Keratinocyte (primary cell): Measurements from ENCODE around the gene FBXO34. TPM values are rescaled to one million over a fixed set of nuclear protein-coding genes. Genes with fewer than 3 reads are reported as not detected.

Experiments used
- DNase-seq: peaks from one replicate; pipeline ENCODE4 v3.0.0-alpha.2; 2011; ENCODE audit warnings: low read depth, missing footprints, low spot score
- FAIRE-seq: peaks from 2 replicates; lab custom pipeline; 2011; peaks lifted over from hg19 to GRCh38; lab: Jason Lieb, UNC
- H2AFZ ChIP-seq: 2 replicates; pipeline ENCODE4 v1.6.0; 2012; ENCODE audit warnings: low read length, control low read depth, inconsistent platforms; ENCODE audit not compliant: control insufficient read depth
- H3K27ac ChIP-seq: 2 replicates; pipeline ENCODE4 v1.5.1; 2011; ENCODE audit warnings: low read length; ENCODE audit not compliant: control insufficient read depth, insufficient read depth
- H3K27me3 ChIP-seq: 3 replicates; pipeline ENCODE4 v1.6.0; 2011; ENCODE audit warnings: low read length; ENCODE audit not compliant: control insufficient read depth, insufficient read depth; ENCODE audit errors: extremely low read depth
- H3K36me3 ChIP-seq, 2 experiments: 2 replicates in 1 of 2; 3 replicates in 1 of 2; pipeline ENCODE4 v1.5.1; 2011; ENCODE audit warnings: low read length in 2 of 2, mild to moderate bottlenecking in 1 of 2; ENCODE audit not compliant: control insufficient read depth in 2 of 2, insufficient read depth in 2 of 2; ENCODE audit errors: extremely low read depth in 1 of 2
- H3K4me1 ChIP-seq: 3 replicates; pipeline ENCODE4 v1.5.1; 2011; ENCODE audit warnings: low read length; ENCODE audit not compliant: control insufficient read depth, insufficient read depth; ENCODE audit errors: extremely low read depth
- H3K4me2 ChIP-seq: 3 replicates; pipeline ENCODE4 v1.6.0; 2011; ENCODE audit warnings: low read depth, low read length; ENCODE audit not compliant: control insufficient read depth, insufficient read depth; ENCODE audit errors: extremely low read depth
- H3K4me3 ChIP-seq, 3 experiments: fragments of 200-600 bp in 1 of 3; sonication (generic) in 1 of 3; 2 replicates in 2 of 3; 3 replicates in 1 of 3; pipeline ENCODE4 v1.5.1; 2011 to 2016; ENCODE audit warnings: low read length in 3 of 3, mild to moderate bottlenecking in 3 of 3, control low read depth in 2 of 3, inconsistent platforms in 1 of 3, low read depth in 1 of 3, mixed read lengths in 1 of 3, mixed run types in 1 of 3, moderate library complexity in 1 of 3; ENCODE audit not compliant: control insufficient read depth in 2 of 3, insufficient read depth in 2 of 3; ENCODE audit errors: extremely low read depth in 1 of 3
- H3K79me2 ChIP-seq: 2 replicates; pipeline ENCODE4 v1.6.0; 2012; ENCODE audit warnings: low read length; ENCODE audit not compliant: control insufficient read depth, insufficient read depth
- H3K9ac ChIP-seq: 3 replicates; pipeline ENCODE4 v1.6.0; 2011; ENCODE audit warnings: low read length; ENCODE audit not compliant: control insufficient read depth, insufficient read depth; ENCODE audit errors: extremely low read depth
- H3K9me1 ChIP-seq: 3 replicates; pipeline ENCODE4 v1.6.0; 2011; ENCODE audit warnings: low read length; ENCODE audit not compliant: control insufficient read depth, insufficient read depth; ENCODE audit errors: extremely low read depth
- H3K9me3 ChIP-seq: 2 replicates; pipeline ENCODE4 v1.5.1; 2012; ENCODE audit warnings: low read depth, low read length; ENCODE audit not compliant: control insufficient read depth
- H4K20me1 ChIP-seq: 3 replicates; pipeline ENCODE4 v1.6.0; 2011; ENCODE audit warnings: low read length; ENCODE audit not compliant: control insufficient read depth, insufficient read depth; ENCODE audit errors: extremely low read depth
- EZH2 ChIP-seq: IDR thresholded peaks from one replicate; pipeline ENCODE4 v1.6.1; 2012; ENCODE audit warnings: inconsistent platforms, mild to moderate bottlenecking, low read length, moderate library complexity
- dilution Hi-C: fragments of 300-500 bp; cut with MboI; formaldehyde crosslinking; loops from one replicate; pipeline ENCODE4 v1.7.0; 2020; ENCODE audit warnings: low sequenced_read_pairs; ENCODE audit not compliant: extremely low pct_ligation_motif_present
- polyA plus RNA-seq, 5 experiments: library from polyadenylated mRNA; depleted of rRNA in 3 of 5; stranded (reverse) in 3 of 5; stranded (forward) in 1 of 5; unstranded in 1 of 5; fragments of >200 nt; gene quantifications; 1 replicate in 1 of 5; 2 replicates in 3 of 5; 3 replicates in 1 of 5; pipeline versions ENCODE4 v1.2.1 to v1.2.3, GENCODE V29; 2011 to 2012; ENCODE audit warnings: missing spikeins in 2 of 5, low read depth in 1 of 5, low replicate concordance in 1 of 5
- TF ChIP-seq, protein P1 (sequence below), 3 experiments: IDR thresholded peaks in 1 of 3; conservative IDR thresholded peaks in 1 of 3; optimal IDR thresholded peaks in 1 of 3; 2 replicates in 2 of 3; 3 replicates in 1 of 3; pipeline versions ENCODE3 to v1.5.1; 2011; ENCODE audit warnings: low read length in 3 of 3, mild to moderate bottlenecking in 3 of 3, moderate library complexity in 2 of 3, control low read depth in 1 of 3, inconsistent platforms in 1 of 3; ENCODE audit not compliant: insufficient read depth in 2 of 3; ENCODE audit errors: extremely low read depth in 1 of 3

FBXO34 gene
- polyA plus RNA-seq, 1 donor (not counting 4 experiments of a cell fraction or from before 2014, with no cell fraction given): 18.0 TPM

DNA sequence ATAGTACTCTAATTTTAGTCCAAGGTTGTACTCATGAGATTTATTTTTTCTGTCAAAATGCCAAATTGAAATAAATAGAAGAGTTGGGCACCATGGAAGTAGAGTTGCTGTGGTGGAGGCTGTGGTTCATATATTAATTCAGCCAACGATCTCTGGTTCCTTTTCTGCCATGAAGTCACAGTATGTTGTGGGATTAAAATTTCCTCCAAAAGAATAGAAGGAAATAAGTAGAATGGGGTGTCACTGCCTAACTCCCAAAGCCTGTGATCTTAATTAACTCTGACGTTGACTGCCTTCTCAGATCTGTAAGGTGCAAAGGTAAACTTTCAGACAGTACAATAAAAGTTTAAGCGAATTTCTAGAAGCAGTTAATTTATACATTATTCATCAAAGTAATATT lies 37.6 kb upstream of the FBXO34 start:
- Histone ChIP-seq H4K20me1 (no peaks in the 10 kb centered on the region), H3K4me1 (no peaks in the 10 kb centered on the region), H3K36me3 (no peaks in the 10 kb centered on the region), H3K79me2 (no peaks in the 10 kb centered on the region), H3K27ac (no peak overlapping the region), H3K9me1 (no peaks in the 10 kb centered on the region), H3K4me3 (no peak overlapping the region), H2AFZ (no peak overlapping the region), H3K9ac (no peak overlapping the region), H3K27me3 (peaks cover 12% of the 10 kb centered on the region), H3K4me2 (no peak overlapping the region), H3K9me3 (no peaks in the 10 kb centered on the region)
- DNase-seq (no peak), FAIRE-seq (no peak)
- dilution Hi-C loops: no loop called here
- TF ChIP-seq EZH2: no peak
- TF ChIP-seq, protein P1, sequence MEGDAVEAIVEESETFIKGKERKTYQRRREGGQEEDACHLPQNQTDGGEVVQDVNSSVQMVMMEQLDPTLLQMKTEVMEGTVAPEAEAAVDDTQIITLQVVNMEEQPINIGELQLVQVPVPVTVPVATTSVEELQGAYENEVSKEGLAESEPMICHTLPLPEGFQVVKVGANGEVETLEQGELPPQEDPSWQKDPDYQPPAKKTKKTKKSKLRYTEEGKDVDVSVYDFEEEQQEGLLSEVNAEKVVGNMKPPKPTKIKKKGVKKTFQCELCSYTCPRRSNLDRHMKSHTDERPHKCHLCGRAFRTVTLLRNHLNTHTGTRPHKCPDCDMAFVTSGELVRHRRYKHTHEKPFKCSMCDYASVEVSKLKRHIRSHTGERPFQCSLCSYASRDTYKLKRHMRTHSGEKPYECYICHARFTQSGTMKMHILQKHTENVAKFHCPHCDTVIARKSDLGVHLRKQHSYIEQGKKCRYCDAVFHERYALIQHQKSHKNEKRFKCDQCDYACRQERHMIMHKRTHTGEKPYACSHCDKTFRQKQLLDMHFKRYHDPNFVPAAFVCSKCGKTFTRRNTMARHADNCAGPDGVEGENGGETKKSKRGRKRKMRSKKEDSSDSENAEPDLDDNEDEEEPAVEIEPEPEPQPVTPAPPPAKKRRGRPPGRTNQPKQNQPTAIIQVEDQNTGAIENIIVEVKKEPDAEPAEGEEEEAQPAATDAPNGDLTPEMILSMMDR (optimal IDR thresholded peaks at IDR 0.05 in 1 of 3, IDR thresholded peaks at IDR 0.05 in 1 of 3, conservative IDR thresholded peaks at IDR 0.05 in 1 of 3; ENCODE audit: extremely low read depth in 1 of 3, insufficient read depth in 2 of 3, low read length in 3 of 3): no peak

DNA sequence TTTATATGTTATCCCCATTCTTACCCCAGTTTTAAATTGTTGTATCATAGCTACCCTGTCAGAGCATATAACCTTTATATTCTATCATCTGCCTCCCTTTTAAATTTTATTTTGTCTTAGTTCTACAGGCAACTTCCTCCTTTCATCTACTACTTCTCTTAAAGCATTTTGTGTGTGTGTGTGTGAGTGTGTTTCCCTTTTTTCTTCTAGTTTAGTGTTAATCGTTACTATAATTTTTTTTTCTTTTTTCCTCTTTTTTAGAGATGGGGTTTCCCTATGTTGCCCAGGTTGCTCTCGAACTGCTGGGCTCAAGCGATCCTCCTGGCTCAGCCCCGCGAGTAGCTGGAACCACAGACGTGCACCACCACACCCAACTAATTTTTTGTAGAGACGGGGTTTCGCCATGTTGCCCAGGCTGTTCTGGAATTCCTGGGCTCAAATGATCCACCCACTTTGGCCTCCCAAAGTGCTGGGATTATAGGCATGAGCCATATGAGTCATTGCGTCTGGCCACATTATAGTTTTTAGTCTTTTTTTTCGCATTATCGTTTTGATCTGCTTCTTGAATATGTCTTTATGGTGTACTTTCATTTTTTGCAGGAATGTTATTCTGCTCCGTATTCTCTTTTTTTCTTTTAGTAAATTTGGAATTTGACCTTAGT lies 33.1 kb upstream of the FBXO34 start:
- no peak for TF ChIP-seq EZH2
- TF ChIP-seq, protein P1 (optimal IDR thresholded peaks at IDR 0.05 in 1 of 3, IDR thresholded peaks at IDR 0.05 in 1 of 3, conservative IDR thresholded peaks at IDR 0.05 in 1 of 3; ENCODE audit: extremely low read depth in 1 of 3, insufficient read depth in 2 of 3, low read length in 3 of 3): no peak
- H3K4me3 ChIP-seq: no peak overlapping the region
- dilution Hi-C loops: no loop called here

More for the DNA sequence above, 33.1 kb upstream of the FBXO34 start:
- Histone ChIP-seq H3K9ac (no peak overlapping the region), H3K27ac (no peak overlapping the region), H2AFZ (no peak overlapping the region), H3K27me3 (peaks cover 7% of the 10 kb centered on the region), H3K79me2 (no peaks in the 10 kb centered on the region), H3K4me2 (no peak overlapping the region), H3K9me3 (no peaks in the 10 kb centered on the region), H3K36me3 (no peaks in the 10 kb centered on the region), H4K20me1 (no peaks in the 10 kb centered on the region), H3K9me1 (no peaks in the 10 kb centered on the region), H3K4me1 (no peaks in the 10 kb centered on the region)
- no peak for FAIRE-seq
- DNase-seq: no peak
